Adrenal gland (tissue), 5 donors: Measurements from ENCODE around the gene COP1.
"Not testable (repeated sequence)": the region's sequence is repeated elsewhere in the genome, so short reads cannot be mapped to it uniquely, and the experiment has no call there.

Experiments
- POLR2A ChIP-seq, 2 donors: fragments of 450-650 bp; IDR thresholded peaks; one replicate each; pipeline ENCODE4 v1.6.1; 2017; ENCODE audit warnings: antibody characterized with exemption in 2 of 2, mild to moderate bottlenecking in 2 of 2, moderate library complexity in 1 of 2
- TF ChIP-seq, protein P1 (sequence below), 6 experiments: fragments of 450-650 bp in 4 of 6; fragments of 200-600 bp in 2 of 6; sonication (generic) in 1 of 6; IDR thresholded peaks; 1 replicate in 5 of 6; 2 replicates in 1 of 6; pipeline versions ENCODE4 v1.5.1 to v1.8.0; 2016 to 2021; ENCODE audit warnings: antibody characterized with exemption in 6 of 6, mild to moderate bottlenecking in 2 of 6, moderate library complexity in 1 of 6
- donor health status: DM: no; HTN: no; CAD: no.

DNA sequence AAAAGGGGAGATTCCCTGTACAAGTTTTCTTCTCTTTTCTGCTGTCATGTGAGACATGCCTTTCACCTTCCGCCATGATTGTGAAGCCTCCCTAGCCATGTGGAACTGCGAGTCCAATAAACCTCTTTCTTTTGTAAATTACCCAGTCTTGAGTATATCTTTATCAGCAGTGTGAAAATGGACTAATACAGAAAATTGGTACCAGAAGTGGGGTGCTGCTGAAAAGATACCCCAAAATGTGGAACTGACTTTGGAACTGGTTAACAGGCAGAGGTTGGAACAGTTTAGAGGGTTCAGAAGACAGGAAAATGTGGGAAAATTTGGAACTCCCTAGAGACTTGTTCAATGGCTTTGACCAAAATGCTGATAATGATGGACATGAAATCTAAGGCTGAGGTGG lies 223.7 kb downstream of the COP1 start:
- not testable (repeated sequence) for TF ChIP-seq POLR2A (IDR thresholded peaks at IDR 0.05)
- TF ChIP-seq, protein P1, sequence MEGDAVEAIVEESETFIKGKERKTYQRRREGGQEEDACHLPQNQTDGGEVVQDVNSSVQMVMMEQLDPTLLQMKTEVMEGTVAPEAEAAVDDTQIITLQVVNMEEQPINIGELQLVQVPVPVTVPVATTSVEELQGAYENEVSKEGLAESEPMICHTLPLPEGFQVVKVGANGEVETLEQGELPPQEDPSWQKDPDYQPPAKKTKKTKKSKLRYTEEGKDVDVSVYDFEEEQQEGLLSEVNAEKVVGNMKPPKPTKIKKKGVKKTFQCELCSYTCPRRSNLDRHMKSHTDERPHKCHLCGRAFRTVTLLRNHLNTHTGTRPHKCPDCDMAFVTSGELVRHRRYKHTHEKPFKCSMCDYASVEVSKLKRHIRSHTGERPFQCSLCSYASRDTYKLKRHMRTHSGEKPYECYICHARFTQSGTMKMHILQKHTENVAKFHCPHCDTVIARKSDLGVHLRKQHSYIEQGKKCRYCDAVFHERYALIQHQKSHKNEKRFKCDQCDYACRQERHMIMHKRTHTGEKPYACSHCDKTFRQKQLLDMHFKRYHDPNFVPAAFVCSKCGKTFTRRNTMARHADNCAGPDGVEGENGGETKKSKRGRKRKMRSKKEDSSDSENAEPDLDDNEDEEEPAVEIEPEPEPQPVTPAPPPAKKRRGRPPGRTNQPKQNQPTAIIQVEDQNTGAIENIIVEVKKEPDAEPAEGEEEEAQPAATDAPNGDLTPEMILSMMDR (IDR thresholded peaks at IDR 0.05): not testable (repeated sequence)
